GM21381 (cell line): ENCODE measurements around the gene EYA4.
"Not testable (repeated sequence)": the region's sequence is repeated elsewhere in the genome, so short reads cannot be mapped to it uniquely, and the experiment has no call there.

Experiments
- ATAC-seq: cut with Tn5 transposase; IDR thresholded peaks from one replicate; pipeline ENCODE4 v1.9.1; 2021; ENCODE audit warnings: mild to moderate bottlenecking, moderate library complexity; ENCODE audit not compliant: unreplicated experiment

The EYA4 gene

GRCh38 chr6:133505681-133506080 is 264.5 kb downstream of the EYA4 start:
- ATAC-seq = no peak

GRCh38 chr6:133512410-133513016 is 271.4 kb downstream of the EYA4 start:
- no peak for ATAC-seq

GRCh38 chr6:133523816-133524215 is 282.7 kb downstream of the EYA4 start:
- ATAC-seq = no peak

GRCh38 chr6:133526436-133526835 is 285.3 kb downstream of the EYA4 start:
- no peak for ATAC-seq

GRCh38 chr6:133528566-133528965 is 287.4 kb downstream of the EYA4 start:
- no peak for ATAC-seq

- ATAC-seq = no peak
Measured at GRCh38 chr6:133532908-133533307, 291.8 kb downstream of the EYA4 start.

GRCh38 chr6:133539502-133540259 is 298.5 kb downstream of the EYA4 start:
- ATAC-seq = no peak

- no peak for ATAC-seq
Measured at GRCh38 chr6:133540361-133540760, 299.2 kb downstream of the EYA4 start.

GRCh38 chr6:133541040-133541439 is 299.9 kb downstream of the EYA4 start:
- ATAC-seq = no peak

GRCh38 chr6:133542056-133542821 is 301.1 kb downstream of the EYA4 start:
- ATAC-seq = no peak

GRCh38 chr6:133544419-133544818 is 303.3 kb downstream of the EYA4 start:
- no peak for ATAC-seq

- ATAC-seq = no peak
Measured at GRCh38 chr6:133546098-133546497, 304.9 kb downstream of the EYA4 start.

- no peak for ATAC-seq
Measured at GRCh38 chr6:133547136-133547535, 306.0 kb downstream of the EYA4 start.

- no peak for ATAC-seq
Measured at GRCh38 chr6:133548423-133549159, 307.4 kb downstream of the EYA4 start.

- ATAC-seq = no peak
Measured at GRCh38 chr6:133549371-133549801, 308.2 kb downstream of the EYA4 start.

GRCh38 chr6:133550026-133550425 is 308.9 kb downstream of the EYA4 start:
- ATAC-seq = no peak

- no peak for ATAC-seq
Measured at GRCh38 chr6:133551436-133551835, 310.3 kb downstream of the EYA4 start.

GRCh38 chr6:133551847-133552341 is 310.7 kb downstream of the EYA4 start:
- no peak for ATAC-seq

GRCh38 chr6:133553652-133554051 is 312.5 kb downstream of the EYA4 start:
- ATAC-seq = peak; percentile 61

GRCh38 chr6:133554121-133554520 is 313.0 kb downstream of the EYA4 start:
- ATAC-seq = not testable (repeated sequence)

- no peak for ATAC-seq
Measured at GRCh38 chr6:133555685-133556084, 314.5 kb downstream of the EYA4 start.
